GM19238 (cell line): Measurements from ENCODE around the gene TLCD2.
"Not testable (repeated sequence)": the region's sequence is repeated elsewhere in the genome, so short reads cannot be mapped to it uniquely, and the experiment has no call there.

Experiments used
- DNase-seq: peaks from one replicate; pipeline ENCODE4 v3.0.0; 2011; ENCODE audit warnings: low spot score; ENCODE audit not compliant: insufficient read length

Gene TLCD2

DNA sequence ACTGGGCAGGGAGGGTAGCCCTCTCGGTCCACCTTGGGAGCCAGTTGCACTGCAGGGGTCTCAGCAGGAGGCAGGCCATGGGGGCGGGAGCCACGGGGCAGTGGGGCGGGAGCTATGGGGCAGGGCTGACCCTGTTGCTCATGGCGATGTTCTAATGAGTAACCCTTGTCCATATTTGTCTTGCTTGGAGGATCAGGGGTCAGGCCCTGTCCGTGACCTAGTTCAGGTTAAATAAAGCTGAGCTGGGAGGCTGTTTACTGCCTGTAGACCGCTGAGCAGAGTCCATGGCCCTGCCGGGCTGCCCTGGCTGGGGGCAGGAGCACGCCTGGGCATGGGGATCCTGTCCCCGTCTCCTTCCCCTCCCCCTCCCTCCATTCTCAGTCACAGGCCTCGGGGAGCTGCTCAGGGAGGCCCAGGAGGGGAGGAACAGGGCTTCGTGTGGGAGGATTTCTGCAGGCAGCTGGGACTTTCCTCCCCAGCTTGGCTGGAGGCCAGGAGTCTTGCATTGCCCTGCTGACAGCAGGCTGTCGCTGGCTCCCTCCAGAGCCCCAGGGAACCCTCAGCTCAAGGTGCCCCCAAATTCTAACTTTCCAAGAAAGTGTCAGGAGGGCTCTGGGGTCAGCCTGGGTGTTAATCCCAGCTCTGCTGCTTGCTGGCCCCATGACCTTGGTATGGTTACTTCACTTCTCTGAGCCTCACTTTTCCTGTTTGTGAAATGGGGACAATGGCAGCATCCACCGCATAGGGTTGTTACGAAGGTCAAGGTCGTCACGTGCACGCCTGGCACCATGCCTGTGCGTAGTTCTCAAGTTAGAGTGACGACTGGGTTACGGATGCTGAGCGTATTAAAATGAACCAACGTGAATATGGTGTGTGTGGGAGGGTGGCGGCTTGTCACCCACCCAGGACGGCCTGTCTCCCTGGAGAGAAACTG is 26.4 kb upstream of the TLCD2 start:
- DNase-seq = peak; percentile 68

DNA sequence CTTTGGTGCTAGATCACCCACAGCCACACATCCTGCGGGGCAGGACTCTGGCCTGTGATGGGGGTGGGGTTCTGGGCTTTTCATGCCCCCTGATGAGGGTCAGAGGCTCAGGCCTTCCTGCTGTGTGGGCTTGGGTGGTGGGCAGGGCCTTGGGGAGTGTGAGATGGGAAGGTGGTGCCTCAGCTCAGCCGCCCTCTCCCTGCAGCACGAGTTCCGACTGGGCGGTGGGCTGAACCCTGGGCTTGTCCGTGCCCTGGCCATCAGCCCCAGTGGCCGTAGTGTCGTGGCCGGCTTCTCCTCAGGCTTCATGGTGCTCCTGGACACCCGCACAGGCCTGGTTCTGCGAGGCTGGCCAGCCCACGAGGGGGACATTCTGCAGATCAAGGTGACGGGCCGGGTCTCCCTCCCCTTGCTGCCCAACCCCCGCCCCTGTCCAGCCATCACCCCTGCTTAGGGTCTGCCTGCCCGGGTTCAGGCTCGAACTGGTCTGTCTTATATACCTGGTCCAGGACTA is 25.7 kb upstream of the TLCD2 start:
- no peak for DNase-seq

DNA sequence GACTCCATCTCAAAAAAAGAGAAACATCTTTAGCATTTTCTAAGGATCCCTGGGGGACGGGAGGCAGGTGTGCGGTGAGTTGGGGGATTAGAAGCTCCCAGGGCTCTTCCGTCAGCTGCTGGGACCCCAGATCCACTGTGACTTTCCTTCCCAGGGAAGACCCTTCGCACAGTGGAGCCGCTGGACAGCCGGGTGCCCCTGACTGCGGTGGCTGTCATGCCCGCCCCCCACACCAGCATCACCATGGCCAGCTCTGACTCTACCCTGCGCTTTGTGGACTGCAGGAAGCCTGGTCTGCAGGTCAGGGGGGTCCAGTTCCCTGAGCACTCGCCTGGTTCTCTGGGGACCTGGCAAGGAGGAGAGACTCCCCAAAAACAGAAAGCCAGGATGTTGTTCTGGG is 25.2 kb upstream of the TLCD2 start:
- no peak for DNase-seq

DNA sequence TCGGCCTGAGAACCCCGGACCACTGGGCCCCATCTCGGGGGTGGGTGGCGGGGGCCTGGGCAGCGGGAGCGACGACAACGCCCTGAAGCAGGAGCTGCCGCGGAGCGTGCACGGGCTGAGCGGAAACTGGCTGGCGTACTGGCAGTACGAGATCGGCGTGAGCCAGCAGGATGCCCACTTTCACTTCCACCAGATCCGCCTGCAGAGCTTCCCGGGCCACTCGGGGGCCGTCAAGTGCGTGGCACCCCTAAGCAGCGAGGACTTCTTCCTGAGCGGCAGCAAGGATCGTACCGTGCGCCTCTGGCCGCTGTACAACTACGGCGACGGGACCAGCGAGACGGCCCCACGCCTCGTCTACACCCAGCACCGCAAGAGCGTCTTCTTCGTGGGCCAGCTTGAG is 23.6 kb upstream of the TLCD2 start:
- DNase-seq = no peak

DNA sequence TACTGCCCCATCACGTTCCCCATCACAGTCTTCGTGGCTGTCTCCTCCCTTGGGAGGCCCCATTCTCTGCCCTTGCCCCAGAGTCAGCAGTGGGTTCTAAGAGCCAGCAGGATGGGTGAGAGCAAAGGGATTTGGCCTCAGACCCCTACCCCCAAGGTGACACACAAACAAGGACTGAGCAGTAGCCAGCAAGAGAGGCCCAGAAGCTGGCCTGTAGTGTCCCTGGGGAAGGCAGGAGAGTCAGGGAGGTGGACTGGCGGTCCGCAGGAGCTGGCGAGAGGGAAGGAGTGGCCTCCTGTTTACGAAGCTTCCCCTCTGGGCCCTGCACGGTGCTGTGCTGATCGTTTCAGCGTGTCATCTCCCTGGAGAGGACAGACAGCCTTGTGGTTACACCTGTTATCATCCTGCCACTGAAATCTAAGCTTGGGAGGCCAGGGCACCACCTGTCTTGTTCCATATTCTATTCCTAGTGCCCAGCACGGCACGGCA is 22.7 kb upstream of the TLCD2 start:
- DNase-seq = no peak

DNA sequence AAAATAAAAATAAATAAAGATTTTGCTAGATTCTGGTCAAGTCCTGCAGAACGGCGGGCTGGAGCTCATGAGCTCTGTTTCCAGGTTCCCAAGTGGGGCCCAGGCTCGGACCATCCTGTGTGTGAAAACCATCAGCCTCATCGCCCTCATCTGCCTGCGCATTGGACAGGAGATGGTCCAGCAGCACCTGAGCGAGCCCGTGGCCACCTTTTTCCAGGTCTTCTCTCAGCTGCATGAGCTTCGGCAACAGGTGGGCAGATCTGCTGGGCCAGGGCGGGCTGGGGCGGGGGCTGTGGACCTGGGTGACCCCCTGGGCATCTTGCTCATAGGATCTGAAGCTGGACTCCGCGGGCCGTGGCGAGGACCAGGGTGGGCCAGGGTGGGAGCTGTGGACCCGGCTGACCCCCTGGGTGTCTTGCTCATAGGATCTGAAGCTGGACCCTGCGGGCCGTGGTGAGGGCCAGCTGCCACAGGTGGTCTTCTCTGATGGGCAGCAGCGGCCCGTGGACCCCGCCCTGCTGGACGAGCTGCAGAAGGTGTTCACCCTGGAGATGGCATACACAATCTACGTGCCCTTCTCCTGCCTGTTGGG is 22.2 kb upstream of the TLCD2 start:
- no peak for DNase-seq

DNA sequence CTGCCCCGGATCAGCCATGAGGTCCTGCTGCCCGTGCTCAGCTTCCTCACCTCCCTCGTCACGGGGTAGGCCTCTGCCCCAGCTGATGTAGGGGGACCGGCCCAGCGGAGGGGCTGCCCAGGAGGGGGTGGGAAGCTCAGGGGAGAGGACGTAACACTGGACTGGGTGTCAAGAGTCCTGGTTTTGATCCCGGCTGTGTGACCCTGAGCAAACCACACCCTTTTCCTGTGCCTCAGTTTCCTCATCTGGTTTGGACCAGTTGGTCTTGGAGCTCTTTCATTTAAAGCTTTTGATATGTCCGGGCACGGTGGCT is 21.0 kb upstream of the TLCD2 start:
- no peak for DNase-seq

DNA sequence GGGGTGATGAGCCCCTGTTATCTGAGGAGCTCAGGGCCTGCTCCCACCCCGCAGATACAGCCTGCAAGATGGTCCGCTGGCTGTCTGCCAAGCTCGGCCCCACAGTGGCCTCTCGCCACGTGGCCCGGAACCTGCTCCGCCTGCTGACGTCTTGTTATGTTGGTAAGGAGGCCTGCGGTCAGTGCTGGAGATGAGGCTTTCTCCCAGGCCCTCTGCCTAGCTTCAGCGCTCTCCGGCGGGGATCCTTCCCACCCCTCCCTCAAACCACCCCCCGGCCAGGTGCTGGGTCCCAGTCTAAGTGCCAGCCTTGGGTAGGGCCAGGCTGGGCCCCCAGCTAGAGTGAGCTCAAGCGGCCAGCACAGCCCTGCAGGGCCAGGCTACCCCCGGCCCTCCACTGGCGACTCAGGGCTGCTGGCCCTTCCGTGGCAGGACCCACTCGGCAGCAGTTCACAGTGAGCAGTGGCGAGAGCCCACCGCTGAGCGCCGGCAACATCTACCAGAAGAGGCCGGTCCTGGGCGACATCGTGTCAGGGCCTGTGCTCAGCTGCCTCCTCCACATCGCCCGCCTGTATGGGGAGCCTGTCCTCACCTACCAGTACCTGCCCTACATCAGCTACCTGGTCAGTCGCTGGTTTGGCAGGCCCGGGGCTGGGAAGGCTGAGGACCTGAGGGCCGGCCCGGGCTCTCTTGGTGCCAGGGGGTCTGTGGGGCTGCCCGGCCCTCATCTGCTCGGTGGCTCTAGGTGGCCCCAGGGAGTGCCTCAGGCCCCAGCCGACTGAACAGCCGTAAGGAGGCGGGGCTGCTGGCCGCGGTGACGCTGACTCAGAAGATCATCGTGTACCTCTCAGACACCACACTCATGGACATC is 20.4 kb upstream of the TLCD2 start:
- DNase-seq = no peak

DNA sequence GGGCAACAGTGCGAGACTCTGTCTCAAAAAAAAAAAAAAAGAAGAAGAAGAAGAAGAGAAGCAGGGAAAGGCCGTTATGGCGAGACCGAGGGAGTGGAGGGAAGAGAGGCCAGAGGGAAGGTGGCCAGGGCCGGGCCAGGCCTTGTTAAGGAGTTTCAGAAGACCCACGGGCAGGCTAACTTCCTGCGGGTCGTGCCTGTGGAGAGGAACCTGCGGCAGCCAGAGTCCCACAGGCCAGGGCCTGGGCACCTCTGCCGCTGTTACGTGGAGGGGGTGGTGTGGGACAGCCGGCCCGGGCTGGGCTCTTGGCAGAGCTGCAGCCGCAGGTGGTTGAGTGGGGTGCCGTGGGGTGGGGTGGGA is 19.8 kb upstream of the TLCD2 start:
- DNase-seq = no peak

DNA sequence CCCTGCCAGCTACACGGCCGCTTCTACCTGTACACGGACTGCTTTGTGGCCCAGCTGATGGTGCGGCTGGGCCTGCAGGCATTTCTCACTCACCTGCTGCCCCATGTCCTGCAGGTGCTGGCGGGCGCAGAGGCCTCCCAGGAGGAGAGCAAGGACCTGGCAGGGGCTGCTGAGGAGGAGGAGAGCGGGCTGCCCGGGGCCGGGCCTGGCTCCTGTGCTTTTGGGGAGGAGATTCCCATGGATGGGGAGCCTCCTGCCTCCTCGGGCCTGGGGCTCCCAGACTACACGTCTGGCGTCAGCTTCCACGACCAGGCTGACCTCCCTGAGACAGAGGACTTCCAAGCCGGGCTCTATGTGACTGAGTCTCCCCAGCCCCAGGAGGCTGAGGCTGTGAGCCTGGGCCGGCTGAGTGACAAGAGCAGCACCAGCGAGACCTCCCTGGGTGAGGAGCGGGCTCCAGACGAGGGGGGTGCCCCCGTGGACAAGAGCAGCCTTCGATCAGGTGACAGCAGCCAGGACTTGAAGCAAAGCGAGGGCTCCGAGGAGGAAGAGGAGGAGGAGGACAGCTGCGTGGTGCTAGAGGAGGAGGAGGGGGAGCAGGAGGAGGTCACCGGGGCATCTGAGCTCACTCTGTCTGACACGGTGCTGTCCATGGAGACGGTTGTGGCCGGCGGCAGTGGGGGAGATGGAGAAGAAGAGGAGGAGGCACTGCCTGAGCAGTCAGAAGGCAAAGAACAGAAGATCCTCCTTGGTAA is 17.9 kb upstream of the TLCD2 start:
- no peak for DNase-seq

DNA sequence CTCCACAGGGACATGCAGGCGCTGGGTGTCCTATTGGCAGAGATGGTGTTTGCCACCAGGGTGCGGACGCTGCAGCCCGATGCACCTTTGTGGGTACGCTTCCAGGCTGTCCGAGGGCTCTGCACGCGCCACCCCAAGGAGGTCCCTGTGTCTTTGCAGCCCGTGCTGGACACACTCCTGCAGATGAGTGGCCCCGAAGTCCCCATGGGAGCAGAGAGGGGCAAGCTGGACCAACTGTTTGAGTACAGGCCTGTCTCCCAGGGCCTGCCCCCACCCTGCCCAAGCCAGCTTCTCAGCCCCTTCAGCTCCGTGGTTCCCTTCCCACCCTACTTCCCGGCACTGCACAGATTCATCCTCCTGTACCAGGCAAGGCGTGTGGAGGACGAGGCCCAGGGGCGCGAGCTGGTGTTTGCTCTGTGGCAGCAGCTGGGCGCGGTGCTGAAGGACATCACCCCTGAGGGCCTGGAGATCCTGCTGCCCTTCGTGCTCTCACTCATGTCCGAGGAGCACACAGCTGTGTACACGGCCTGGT is 17.1 kb upstream of the TLCD2 start:
- no peak for DNase-seq

DNA sequence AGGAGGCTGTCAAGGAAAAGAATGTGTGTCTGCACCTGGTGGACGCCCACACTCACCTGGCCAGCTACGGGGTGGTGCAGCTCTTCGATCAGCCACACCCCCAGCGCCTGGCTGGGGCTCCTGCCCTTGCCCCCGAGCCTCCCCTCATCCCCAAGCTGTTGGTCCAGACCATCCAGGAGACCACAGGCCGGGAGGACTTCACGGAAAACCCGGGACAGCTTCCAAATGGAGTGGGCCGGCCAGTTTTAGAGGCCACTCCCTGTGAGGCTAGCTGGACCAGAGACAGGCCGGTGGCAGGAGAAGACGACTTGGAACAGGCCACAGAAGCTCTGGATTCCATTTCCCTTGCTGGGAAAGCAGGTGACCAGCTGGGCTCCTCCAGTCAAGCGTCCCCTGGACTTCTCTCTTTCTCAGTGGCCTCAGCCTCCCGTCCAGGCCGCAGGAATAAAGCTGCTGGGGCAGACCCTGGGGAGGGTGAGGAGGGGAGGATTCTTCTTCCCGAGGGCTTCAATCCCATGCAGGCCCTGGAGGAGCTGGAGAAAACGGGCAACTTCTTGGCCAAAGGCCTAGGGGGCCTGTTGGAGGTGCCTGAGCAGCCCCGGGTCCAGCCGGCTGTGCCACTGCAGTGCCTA is 16.6 kb upstream of the TLCD2 start:
- no peak for DNase-seq

DNA sequence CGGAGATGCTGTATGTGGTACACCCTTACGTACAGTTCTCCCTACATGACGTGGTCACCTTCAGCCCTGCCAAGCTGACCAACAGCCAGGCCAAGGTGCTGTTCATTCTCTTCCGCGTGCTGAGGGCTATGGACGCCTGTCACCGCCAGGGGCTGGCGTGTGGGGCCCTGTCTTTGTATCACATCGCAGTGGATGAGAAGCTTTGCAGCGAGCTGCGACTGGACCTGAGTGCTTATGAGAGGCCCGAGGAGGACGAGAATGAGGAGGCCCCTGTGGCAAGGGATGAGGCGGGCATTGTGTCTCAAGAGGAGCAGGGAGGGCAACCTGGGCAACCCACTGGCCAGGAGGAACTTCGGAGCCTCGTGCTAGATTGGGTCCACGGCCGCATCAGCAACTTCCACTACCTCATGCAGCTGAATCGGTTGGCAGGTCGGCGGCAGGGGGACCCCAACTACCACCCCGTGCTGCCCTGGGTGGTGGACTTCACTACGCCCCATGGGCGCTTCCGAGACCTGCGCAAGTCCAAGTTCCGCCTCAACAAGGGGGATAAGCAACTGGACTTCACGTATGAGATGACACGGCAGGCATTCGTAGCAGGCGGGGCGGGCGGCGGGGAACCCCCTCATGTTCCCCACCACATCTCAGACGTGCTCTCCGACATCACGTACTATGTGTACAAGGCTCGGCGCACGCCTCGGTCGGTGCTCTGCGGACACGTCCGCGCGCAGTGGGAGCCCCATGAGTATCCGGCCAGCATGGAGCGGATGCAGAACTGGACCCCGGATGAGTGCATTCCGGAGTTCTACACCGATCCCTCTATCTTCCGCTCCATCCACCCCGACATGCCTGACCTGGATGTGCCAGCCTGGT is 15.7 kb upstream of the TLCD2 start:
- no peak for DNase-seq

DNA sequence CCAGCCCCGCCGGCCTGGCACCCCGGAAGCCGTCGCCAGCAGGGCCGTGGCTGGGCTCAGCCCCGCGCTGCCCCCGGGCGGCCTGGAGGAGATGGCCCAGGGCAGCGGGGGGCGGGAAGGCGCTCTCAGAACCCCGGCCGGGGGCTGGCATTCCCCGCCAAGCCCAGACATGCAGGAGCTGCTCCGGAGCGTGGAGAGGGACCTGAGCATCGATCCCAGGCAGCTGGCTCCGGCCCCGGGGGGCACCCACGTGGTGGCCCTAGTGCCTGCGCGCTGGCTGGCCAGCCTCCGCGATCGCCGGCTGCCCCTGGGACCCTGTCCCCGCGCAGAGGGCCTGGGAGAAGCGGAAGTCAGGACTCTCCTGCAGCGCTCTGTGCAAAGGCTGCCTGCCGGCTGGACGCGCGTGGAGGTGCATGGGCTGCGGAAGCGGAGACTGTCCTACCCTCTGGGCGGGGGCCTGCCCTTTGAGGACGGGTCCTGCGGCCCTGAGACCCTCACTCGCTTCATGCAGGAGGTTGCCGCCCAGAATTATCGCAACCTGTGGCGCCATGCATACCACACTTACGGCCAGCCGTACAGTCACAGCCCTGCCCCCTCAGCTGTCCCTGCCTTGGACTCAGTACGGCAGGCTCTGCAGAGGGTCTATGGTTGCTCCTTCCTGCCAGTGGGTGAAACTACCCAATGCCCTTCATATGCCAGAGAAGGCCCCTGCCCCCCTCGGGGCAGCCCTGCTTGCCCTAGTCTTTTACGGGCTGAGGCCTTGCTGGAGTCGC is 14.9 kb upstream of the TLCD2 start:
- DNase-seq = peak; percentile 29

DNA sequence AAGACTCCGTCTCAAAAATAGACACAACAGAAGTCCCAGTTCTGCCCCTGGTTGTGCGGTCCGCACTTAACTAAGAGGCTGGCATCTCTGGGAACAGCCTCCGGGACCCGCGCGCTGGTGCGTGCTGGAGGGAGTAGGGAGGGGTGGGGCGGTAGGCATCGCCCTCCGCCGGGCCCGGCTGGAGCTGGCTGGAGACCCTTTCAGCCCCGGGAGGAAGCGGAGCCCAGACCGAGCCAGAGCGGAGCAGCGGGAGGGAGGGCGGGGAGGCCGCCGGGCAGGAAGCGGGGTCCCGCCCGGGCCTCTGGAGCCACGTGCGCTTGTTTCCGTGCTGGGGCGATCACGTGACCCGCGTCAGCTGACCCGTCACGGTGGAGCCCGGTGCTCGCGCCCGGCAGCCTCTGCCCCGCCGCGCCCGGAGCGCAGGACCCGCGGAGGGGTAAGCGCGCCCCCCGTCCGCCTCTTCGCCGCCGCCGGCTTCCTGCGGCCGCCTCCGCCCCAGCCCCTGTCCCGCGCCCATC is 14.2 kb upstream of the TLCD2 start, which contains the start of gene WDR81:
Gene WDR81 (plus strand): TSS at position 354 of the 518 bp plus-strand sequence. CDS start 256 bp downstream, outside the sequence.
- peak; percentile 93 for DNase-seq

DNA sequence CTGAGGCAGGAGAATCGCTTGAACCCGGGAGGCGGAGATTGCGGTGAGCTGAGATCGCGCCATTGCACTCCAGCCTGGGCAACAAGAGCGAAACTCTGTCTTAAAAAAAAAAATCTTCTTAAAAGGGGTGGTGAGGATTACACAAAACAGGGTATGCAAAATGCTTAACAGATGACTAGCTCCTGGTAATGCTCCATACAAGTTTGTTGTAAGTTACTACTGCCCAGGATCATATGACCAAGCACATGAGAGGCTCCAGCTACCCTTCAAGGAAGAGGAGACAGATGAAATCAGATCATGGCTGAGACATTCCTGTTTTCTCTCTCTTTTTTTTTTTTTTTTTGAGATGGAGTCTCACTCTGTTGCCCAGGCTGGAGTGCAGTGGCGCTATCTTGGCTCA is 11.8 kb upstream of the TLCD2 start:
- DNase-seq = not testable (repeated sequence)

DNA sequence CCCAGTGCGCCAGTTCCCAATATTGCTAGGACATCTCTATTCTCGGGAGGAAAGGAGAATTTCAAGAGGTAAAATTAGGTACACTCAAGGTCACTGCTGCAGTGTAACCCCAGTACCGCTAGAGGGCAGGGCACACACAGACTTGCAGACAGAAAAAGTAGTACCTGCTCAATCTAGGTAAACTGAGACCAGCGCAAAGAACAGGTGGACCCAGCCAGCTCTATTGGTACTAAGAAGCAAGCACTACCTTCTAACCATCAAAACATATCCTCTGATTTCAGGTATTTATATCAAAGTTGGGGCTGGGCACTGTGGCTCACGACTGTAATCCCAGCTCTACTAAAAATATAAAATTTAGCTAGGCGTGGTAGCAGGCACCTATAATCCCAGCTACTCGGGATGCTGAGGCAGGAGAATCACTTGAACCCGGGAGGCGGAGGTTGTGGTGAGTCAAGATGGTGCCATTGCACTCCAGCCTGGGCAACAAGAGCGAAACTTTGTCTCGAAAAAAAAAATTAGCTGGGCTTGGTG is 10.7 kb upstream of the TLCD2 start:
- DNase-seq = no peak
